Measurements from ENCODE around the gene NEO1. TPM values are rescaled to one million over a fixed set of nuclear protein-coding genes. Genes with fewer than 3 reads are reported as not detected.

The NEO1 gene
- total RNA-seq, 1 donor from 2014 or later: 30.3 TPM

GRCh38 chr15:73108676-73109075 lies 56.4 kb downstream of the NEO1 start:
- DNase-seq (ENCODE audit: low read depth) (no peak), FAIRE-seq (no peak)
- no peak overlapping the region for H3K27ac Mint-ChIP-seq (ENCODE audit: unreplicated experiment)
- no peaks in the 10 kb centered on the region for H3K36me3 Mint-ChIP-seq (ENCODE audit: low read depth, unreplicated experiment)
- no peak overlapping the region for H3K27ac ChIP-seq (ENCODE audit: low read depth, low read length)
- no peak overlapping the region for H3K4me2 ChIP-seq (ENCODE audit: low read length)
- H4K20me1 ChIP-seq (ENCODE audit: insufficient read depth, low read length): no peaks in the 10 kb centered on the region
- H3K36me3 ChIP-seq (ENCODE audit: insufficient read depth, low read length): no peaks in the 10 kb centered on the region
- H3K9ac ChIP-seq (ENCODE audit: low read length): no peak overlapping the region
- no peaks in the 10 kb centered on the region for H3K79me2 ChIP-seq (ENCODE audit: insufficient read depth, low read length)
- no peaks in the 10 kb centered on the region for H3K27me3 ChIP-seq (ENCODE audit: insufficient read depth, low read length)
- H2AFZ ChIP-seq (ENCODE audit: low read depth, low read length): no peak overlapping the region
- H3K4me1 ChIP-seq (ENCODE audit: insufficient read depth, low read length): no peaks in the 10 kb centered on the region
- H3K27me3 Mint-ChIP-seq (ENCODE audit: low read depth, unreplicated experiment): no peaks in the 10 kb centered on the region
- no peak for TF ChIP-seq CTCF (IDR thresholded peaks at IDR 0.05; ENCODE audit: insufficient read depth, low read depth, low read length)
- no peak for TF ChIP-seq EZH2 (IDR thresholded peaks at IDR 0.05; ENCODE audit: insufficient read depth, low read length)
- H3K4me1 Mint-ChIP-seq (ENCODE audit: low read depth, unreplicated experiment): no peaks in the 10 kb centered on the region
- no peaks in the 10 kb centered on the region for H3K9me3 Mint-ChIP-seq (ENCODE audit: unreplicated experiment)
- H3K4me3 Mint-ChIP-seq (ENCODE audit: unreplicated experiment): no peak overlapping the region
- no peak overlapping the region for H3K4me3 ChIP-seq (ENCODE audit: insufficient read depth, low read depth, low read length)
- no peaks in the 10 kb centered on the region for H3K9me3 ChIP-seq (ENCODE audit: insufficient read depth, low read depth, low read length)

GRCh38 chr15:73109765-73110164 lies 57.5 kb downstream of the NEO1 start:
- Histone ChIP-seq H3K4me1 (ENCODE audit: insufficient read depth, low read length) (no peaks in the 10 kb centered on the region), H3K4me2 (ENCODE audit: low read length) (no peak overlapping the region), H2AFZ (ENCODE audit: low read depth, low read length) (no peak overlapping the region), H3K4me3 (ENCODE audit: insufficient read depth, low read depth, low read length) (no peak overlapping the region), H3K79me2 (ENCODE audit: insufficient read depth, low read length) (no peaks in the 10 kb centered on the region), H3K36me3 (ENCODE audit: insufficient read depth, low read length) (no peaks in the 10 kb centered on the region), H3K9me3 (ENCODE audit: insufficient read depth, low read depth, low read length) (no peaks in the 10 kb centered on the region), H3K27ac (ENCODE audit: low read depth, low read length) (no peak overlapping the region), H3K27me3 (ENCODE audit: insufficient read depth, low read length) (no peaks in the 10 kb centered on the region), H4K20me1 (ENCODE audit: insufficient read depth, low read length) (peaks cover 3% of the 10 kb centered on the region), H3K9ac (ENCODE audit: low read length) (no peak overlapping the region)
- no peak for FAIRE-seq
- Mint-ChIP-seq H3K4me1 (ENCODE audit: low read depth, unreplicated experiment) (no peaks in the 10 kb centered on the region), H3K4me3 (ENCODE audit: unreplicated experiment) (no peak overlapping the region), H3K9me3 (ENCODE audit: unreplicated experiment) (no peaks in the 10 kb centered on the region), H3K36me3 (ENCODE audit: low read depth, unreplicated experiment) (no peaks in the 10 kb centered on the region), H3K27ac (ENCODE audit: unreplicated experiment) (no peak overlapping the region), H3K27me3 (ENCODE audit: low read depth, unreplicated experiment) (no peaks in the 10 kb centered on the region)
- TF ChIP-seq CTCF (IDR thresholded peaks at IDR 0.05; ENCODE audit: insufficient read depth, low read depth, low read length) (no peak), EZH2 (IDR thresholded peaks at IDR 0.05; ENCODE audit: insufficient read depth, low read length) (no peak)
- DNase-seq (ENCODE audit: low read depth): no peak

- H3K79me2 ChIP-seq (ENCODE audit: insufficient read depth, low read length): no peaks in the 10 kb centered on the region
- Mint-ChIP-seq H3K9me3 (ENCODE audit: unreplicated experiment) (no peaks in the 10 kb centered on the region), H3K27ac (ENCODE audit: unreplicated experiment) (no peak overlapping the region), H3K27me3 (ENCODE audit: low read depth, unreplicated experiment) (no peaks in the 10 kb centered on the region), H3K36me3 (ENCODE audit: low read depth, unreplicated experiment) (no peaks in the 10 kb centered on the region), H3K4me1 (ENCODE audit: low read depth, unreplicated experiment) (no peaks in the 10 kb centered on the region), H3K4me3 (ENCODE audit: unreplicated experiment) (no peak overlapping the region)
- H3K9me3 ChIP-seq (ENCODE audit: insufficient read depth, low read depth, low read length): no peaks in the 10 kb centered on the region
- no peak for DNase-seq (ENCODE audit: low read depth)
- no peak overlapping the region for H2AFZ ChIP-seq (ENCODE audit: low read depth, low read length)
- no peak for FAIRE-seq
- peaks cover 3% of the 10 kb centered on the region for H4K20me1 ChIP-seq (ENCODE audit: insufficient read depth, low read length)
- no peaks in the 10 kb centered on the region for H3K36me3 ChIP-seq (ENCODE audit: insufficient read depth, low read length)
- no peaks in the 10 kb centered on the region for H3K4me1 ChIP-seq (ENCODE audit: insufficient read depth, low read length)
- H3K27me3 ChIP-seq (ENCODE audit: insufficient read depth, low read length): no peaks in the 10 kb centered on the region
- no peak overlapping the region for H3K4me2 ChIP-seq (ENCODE audit: low read length)
- no peak overlapping the region for H3K27ac ChIP-seq (ENCODE audit: low read depth, low read length)
- no peak overlapping the region for H3K9ac ChIP-seq (ENCODE audit: low read length)
- no peak overlapping the region for H3K4me3 ChIP-seq (ENCODE audit: insufficient read depth, low read depth, low read length)
- TF ChIP-seq EZH2 (IDR thresholded peaks at IDR 0.05; ENCODE audit: insufficient read depth, low read length) (no peak), CTCF (IDR thresholded peaks at IDR 0.05; ENCODE audit: insufficient read depth, low read depth, low read length) (no peak)
These were observed 57.9 kb downstream of the NEO1 start for GRCh38 chr15:73110201-73110600.
